Pons (tissue), 1 donor: ENCODE results near the gene RHEX.
"Not testable (repeated sequence)": the region's sequence is repeated elsewhere in the genome, so short reads cannot be mapped to it uniquely, and the experiment has no call there.

Experiments
- DNase-seq: peaks from one replicate; pipeline ENCODE4 v3.0.0-alpha.2; 2016; ENCODE audit warnings: low spot score

RHEX gene

GRCh38 chr1:206052919-206053610 lies at the start of gene RHEX:
Gene RHEX, plus strand, starts transcription at chr1:206053173. Its CDS starts 44,656 bp downstream, at chr1:206097829.
- not testable (repeated sequence) for DNase-seq

GRCh38 chr1:206003854-206004800 lies 48.8 kb upstream of the RHEX start:
- DNase-seq, result no peak

GRCh38 chr1:206004826-206005225 lies 48.1 kb upstream of the RHEX start:
- DNase-seq, result no peak

GRCh38 chr1:206005234-206005633 lies 47.7 kb upstream of the RHEX start:
- no peak for DNase-seq

GRCh38 chr1:206005778-206006180 lies 47.2 kb upstream of the RHEX start:
- no peak for DNase-seq

- DNase-seq, result no peak
These were observed 46.0 kb upstream of the RHEX start for GRCh38 chr1:206006946-206007345.

GRCh38 chr1:206010060-206010459 lies 42.9 kb upstream of the RHEX start:
- no peak for DNase-seq

- DNase-seq, result no peak
These were observed 41.9 kb upstream of the RHEX start for GRCh38 chr1:206011057-206011456.

GRCh38 chr1:206012086-206012859 lies 40.7 kb upstream of the RHEX start:
- DNase-seq, result peak; percentile 86

- no peak for DNase-seq
These were observed 39.8 kb upstream of the RHEX start for GRCh38 chr1:206013026-206013795.

GRCh38 chr1:206014601-206015000 lies 38.4 kb upstream of the RHEX start:
- no peak for DNase-seq

- no peak for DNase-seq
These were observed 37.9 kb upstream of the RHEX start for GRCh38 chr1:206015071-206015470.

- no peak for DNase-seq
These were observed 32.5 kb upstream of the RHEX start for GRCh38 chr1:206020393-206021007.

GRCh38 chr1:206021008-206021625 lies 31.9 kb upstream of the RHEX start:
- no peak for DNase-seq

- no peak for DNase-seq
These were observed 31.2 kb upstream of the RHEX start for GRCh38 chr1:206021626-206022365.

- no peak for DNase-seq
These were observed 30.2 kb upstream of the RHEX start for GRCh38 chr1:206022766-206023165.

- no peak for DNase-seq
These were observed 29.3 kb upstream of the RHEX start, which contains the start of gene CTSE for GRCh38 chr1:206023695-206024094. Gene CTSE, minus strand, starts transcription at chr1:206023895. Its CDS starts 104 bp downstream, at chr1:206023791.

GRCh38 chr1:206025283-206025820 lies 27.6 kb upstream of the RHEX start:
- DNase-seq, result no peak

GRCh38 chr1:206029484-206029883 lies 23.5 kb upstream of the RHEX start:
- no peak for DNase-seq

GRCh38 chr1:206030191-206030590 lies 22.8 kb upstream of the RHEX start:
- no peak for DNase-seq
